ENCODE measurements around the gene POLRMT.

DNA sequence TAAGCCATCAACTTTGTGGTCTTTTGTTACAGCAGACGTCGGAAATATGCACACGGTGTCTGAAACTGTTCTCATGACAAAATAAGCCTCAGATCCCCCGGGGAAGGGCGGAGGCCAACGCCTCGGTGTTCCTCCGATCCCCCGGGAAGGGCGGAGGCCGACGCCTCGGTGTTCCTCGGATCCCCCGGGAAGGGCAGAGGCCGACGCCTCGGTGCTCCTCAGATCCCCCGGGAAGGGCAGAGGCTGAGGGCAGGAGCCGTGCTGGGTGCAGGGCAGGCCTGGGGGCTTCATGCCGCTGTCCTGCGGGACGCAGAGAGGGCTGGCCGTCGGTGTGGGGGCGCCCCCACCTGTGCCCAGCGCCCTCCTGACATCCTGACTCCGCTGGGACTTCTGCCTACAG, 11.0 kb upstream of the POLRMT start:
- TF ChIP-seq EZH2 (IDR thresholded peaks at IDR 0.05; ENCODE audit: low read depth, unreplicated experiment), result no peak
- TF ChIP-seq REST (IDR thresholded peaks at IDR 0.05; ENCODE audit: unreplicated experiment), result no peak
- TF ChIP-seq, protein P1, sequence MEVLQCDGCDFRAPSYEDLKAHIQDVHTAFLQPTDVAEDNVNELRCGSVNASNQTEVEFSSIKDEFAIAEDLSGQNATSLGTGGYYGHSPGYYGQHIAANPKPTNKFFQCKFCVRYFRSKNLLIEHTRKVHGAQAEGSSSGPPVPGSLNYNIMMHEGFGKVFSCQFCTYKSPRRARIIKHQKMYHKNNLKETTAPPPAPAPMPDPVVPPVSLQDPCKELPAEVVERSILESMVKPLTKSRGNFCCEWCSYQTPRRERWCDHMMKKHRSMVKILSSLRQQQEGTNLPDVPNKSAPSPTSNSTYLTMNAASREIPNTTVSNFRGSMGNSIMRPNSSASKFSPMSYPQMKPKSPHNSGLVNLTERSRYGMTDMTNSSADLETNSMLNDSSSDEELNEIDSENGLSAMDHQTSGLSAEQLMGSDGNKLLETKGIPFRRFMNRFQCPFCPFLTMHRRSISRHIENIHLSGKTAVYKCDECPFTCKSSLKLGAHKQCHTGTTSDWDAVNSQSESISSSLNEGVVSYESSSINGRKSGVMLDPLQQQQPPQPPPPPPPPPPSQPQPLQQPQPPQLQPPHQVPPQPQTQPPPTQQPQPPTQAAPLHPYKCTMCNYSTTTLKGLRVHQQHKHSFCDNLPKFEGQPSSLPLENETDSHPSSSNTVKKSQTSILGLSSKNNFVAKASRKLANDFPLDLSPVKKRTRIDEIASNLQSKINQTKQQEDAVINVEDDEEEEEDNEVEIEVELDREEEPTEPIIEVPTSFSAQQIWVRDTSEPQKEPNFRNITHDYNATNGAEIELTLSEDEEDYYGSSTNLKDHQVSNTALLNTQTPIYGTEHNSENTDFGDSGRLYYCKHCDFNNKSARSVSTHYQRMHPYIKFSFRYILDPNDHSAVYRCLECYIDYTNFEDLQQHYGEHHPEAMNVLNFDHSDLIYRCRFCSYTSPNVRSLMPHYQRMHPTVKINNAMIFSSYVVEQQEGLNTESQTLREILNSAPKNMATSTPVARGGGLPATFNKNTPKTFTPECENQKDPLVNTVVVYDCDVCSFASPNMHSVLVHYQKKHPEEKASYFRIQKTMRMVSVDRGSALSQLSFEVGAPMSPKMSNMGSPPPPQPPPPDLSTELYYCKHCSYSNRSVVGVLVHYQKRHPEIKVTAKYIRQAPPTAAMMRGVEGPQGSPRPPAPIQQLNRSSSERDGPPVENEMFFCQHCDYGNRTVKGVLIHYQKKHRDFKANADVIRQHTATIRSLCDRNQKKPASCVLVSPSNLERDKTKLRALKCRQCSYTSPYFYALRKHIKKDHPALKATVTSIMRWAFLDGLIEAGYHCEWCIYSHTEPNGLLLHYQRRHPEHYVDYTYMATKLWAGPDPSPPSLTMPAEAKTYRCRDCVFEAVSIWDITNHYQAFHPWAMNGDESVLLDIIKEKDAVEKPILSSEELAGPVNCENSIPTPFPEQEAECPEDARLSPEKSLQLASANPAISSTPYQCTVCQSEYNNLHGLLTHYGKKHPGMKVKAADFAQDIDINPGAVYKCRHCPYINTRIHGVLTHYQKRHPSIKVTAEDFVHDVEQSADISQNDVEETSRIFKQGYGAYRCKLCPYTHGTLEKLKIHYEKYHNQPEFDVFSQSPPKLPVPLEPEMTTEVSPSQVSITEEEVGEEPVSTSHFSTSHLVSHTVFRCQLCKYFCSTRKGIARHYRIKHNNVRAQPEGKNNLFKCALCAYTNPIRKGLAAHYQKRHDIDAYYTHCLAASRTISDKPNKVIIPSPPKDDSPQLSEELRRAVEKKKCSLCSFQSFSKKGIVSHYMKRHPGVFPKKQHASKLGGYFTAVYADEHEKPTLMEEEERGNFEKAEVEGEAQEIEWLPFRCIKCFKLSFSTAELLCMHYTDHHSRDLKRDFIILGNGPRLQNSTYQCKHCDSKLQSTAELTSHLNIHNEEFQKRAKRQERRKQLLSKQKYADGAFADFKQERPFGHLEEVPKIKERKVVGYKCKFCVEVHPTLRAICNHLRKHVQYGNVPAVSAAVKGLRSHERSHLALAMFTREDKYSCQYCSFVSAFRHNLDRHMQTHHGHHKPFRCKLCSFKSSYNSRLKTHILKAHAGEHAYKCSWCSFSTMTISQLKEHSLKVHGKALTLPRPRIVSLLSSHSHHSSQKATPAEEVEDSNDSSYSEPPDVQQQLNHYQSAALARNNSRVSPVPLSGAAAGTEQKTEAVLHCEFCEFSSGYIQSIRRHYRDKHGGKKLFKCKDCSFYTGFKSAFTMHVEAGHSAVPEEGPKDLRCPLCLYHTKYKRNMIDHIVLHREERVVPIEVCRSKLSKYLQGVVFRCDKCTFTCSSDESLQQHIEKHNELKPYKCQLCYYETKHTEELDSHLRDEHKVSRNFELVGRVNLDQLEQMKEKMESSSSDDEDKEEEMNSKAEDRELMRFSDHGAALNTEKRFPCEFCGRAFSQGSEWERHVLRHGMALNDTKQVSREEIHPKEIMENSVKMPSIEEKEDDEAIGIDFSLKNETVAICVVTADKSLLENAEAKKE (CRISPR knock-in tag; IDR thresholded peaks at IDR 0.05), result no peak
- TF ChIP-seq CREB1 (CRISPR knock-in tag; IDR thresholded peaks at IDR 0.05; ENCODE audit: low read depth), result no peak
- no peak for TF ChIP-seq POLR2AphosphoS5 (IDR thresholded peaks at IDR 0.05; ENCODE audit: low read depth)
- TF ChIP-seq, protein P2, sequence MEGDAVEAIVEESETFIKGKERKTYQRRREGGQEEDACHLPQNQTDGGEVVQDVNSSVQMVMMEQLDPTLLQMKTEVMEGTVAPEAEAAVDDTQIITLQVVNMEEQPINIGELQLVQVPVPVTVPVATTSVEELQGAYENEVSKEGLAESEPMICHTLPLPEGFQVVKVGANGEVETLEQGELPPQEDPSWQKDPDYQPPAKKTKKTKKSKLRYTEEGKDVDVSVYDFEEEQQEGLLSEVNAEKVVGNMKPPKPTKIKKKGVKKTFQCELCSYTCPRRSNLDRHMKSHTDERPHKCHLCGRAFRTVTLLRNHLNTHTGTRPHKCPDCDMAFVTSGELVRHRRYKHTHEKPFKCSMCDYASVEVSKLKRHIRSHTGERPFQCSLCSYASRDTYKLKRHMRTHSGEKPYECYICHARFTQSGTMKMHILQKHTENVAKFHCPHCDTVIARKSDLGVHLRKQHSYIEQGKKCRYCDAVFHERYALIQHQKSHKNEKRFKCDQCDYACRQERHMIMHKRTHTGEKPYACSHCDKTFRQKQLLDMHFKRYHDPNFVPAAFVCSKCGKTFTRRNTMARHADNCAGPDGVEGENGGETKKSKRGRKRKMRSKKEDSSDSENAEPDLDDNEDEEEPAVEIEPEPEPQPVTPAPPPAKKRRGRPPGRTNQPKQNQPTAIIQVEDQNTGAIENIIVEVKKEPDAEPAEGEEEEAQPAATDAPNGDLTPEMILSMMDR (conservative IDR thresholded peaks at IDR 0.05; ENCODE audit: low read depth in 2 of 2), result no peak
- TF ChIP-seq STAT1 (IDR thresholded peaks at IDR 0.05; ENCODE audit: unreplicated experiment), result no peak
- TF ChIP-seq EZH2phosphoT487 (IDR thresholded peaks at IDR 0.05; ENCODE audit: unreplicated experiment), result no peak
- no peak for TF ChIP-seq ZNF331 (CRISPR knock-in tag; IDR thresholded peaks at IDR 0.05; ENCODE audit: low read depth)
- TF ChIP-seq, protein P3, sequence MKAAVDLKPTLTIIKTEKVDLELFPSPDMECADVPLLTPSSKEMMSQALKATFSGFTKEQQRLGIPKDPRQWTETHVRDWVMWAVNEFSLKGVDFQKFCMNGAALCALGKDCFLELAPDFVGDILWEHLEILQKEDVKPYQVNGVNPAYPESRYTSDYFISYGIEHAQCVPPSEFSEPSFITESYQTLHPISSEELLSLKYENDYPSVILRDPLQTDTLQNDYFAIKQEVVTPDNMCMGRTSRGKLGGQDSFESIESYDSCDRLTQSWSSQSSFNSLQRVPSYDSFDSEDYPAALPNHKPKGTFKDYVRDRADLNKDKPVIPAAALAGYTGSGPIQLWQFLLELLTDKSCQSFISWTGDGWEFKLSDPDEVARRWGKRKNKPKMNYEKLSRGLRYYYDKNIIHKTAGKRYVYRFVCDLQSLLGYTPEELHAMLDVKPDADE (IDR thresholded peaks at IDR 0.05), result no peak
- TF ChIP-seq ZNF114 (CRISPR knock-in tag; IDR thresholded peaks at IDR 0.05), result no peak
- no peak for TF ChIP-seq JUNB (IDR thresholded peaks at IDR 0.05; ENCODE audit: unreplicated experiment)
- TF ChIP-seq NANOG (IDR thresholded peaks at IDR 0.05; ENCODE audit: borderline replicate concordance), result no peak
